Heart left ventricle (tissue), 16 donors: ENCODE measurements around the gene MTARC2. TPM values are rescaled to one million over a fixed set of nuclear protein-coding genes. Genes with fewer than 3 reads are reported as not detected.
"Not testable (repeated sequence)": the region's sequence is repeated elsewhere in the genome, so short reads cannot be mapped to it uniquely, and the experiment has no call there.

ENCODE experiments used
- ATAC-seq, 4 donors: fragments of 200-7000 bp; cut with Tn5 transposase; one replicate each; pipeline ENCODE4 v1.9.1; 2020 to 2022; ENCODE audit warnings: moderate library complexity in 4 of 4, mild to moderate bottlenecking in 3 of 4, moderate number of reproducible peaks in 1 of 4
- DNase-seq, 5 donors: peaks; one replicate each; pipeline ENCODE4 v3.0.0-alpha.2; 2020
- H3K27ac ChIP-seq, 12 donors: fragments of 200-600 bp; sonication (generic) in 4 of 12; one replicate each; pipeline versions ENCODE4 v1.5.0 to v1.8.0; 2016 to 2022; ENCODE audit warnings: mild to moderate bottlenecking in 2 of 12
- H3K27me3 ChIP-seq, 9 donors: fragments of 200-600 bp; sonication (generic) in 2 of 9; one replicate each; pipeline versions ENCODE4 v1.5.1 to v1.8.0; 2016 to 2022; ENCODE audit warnings: mild to moderate bottlenecking in 3 of 9
- H3K36me3 ChIP-seq, 9 donors: fragments of 200-600 bp; sonication (generic) in 2 of 9; one replicate each; pipeline versions ENCODE4 v1.5.0 to v1.8.0; 2018 to 2022; ENCODE audit warnings: mild to moderate bottlenecking in 2 of 9
- H3K4me1 ChIP-seq, 12 donors: fragments of 200-600 bp; sonication (generic) in 4 of 12; one replicate each; pipeline versions ENCODE4 v1.5.0 to v1.8.0; 2016 to 2022; ENCODE audit warnings: mild to moderate bottlenecking in 3 of 12
- H3K4me3 ChIP-seq, 12 donors: fragments of 200-600 bp; sonication (generic) in 4 of 12; one replicate each; pipeline versions ENCODE4 v1.5.0 to v1.8.0; 2017 to 2022; ENCODE audit warnings: mild to moderate bottlenecking in 9 of 12, moderate library complexity in 4 of 12
- H3K9me3 ChIP-seq, 12 donors: fragments of 200-600 bp; sonication (generic) in 4 of 12; one replicate each; pipeline versions ENCODE4 v1.5.0 to v1.8.0; 2016 to 2022; ENCODE audit warnings: mild to moderate bottlenecking in 1 of 12
- POLR2A ChIP-seq, 2 donors: fragments of 450-650 bp; IDR thresholded peaks; one replicate each; pipeline ENCODE4 v1.6.1; 2017; ENCODE audit warnings: antibody characterized with exemption in 2 of 2, mild to moderate bottlenecking in 2 of 2, moderate library complexity in 2 of 2
- WGBS, 4 donors: extraction: QIAGEN DNeasy Blood & Tissue Kit in 2 of 4; methylation state at CpG; one replicate each; pipeline versions ENCODE4 v1.1.5 to v1.1.7; 2013 to 2018; 5-methylcytosine and 5-hydroxymethylcytosine counted together
- intact Hi-C, 10 donors: fragments of 100-400 bp; cut with DNase I; formaldehyde crosslinking; loops; one replicate each; pipeline versions ENCODE4 v1.11.1 to v1.14.2; 2022
- polyA plus RNA-seq, 2 donors: library from polyadenylated mRNA; stranded (reverse); fragments of 200-250 nt; gene quantifications; one replicate each; pipeline ENCODE4 v1.2.3, GENCODE V29; 2013
- total RNA-seq, 9 donors: library from RNA; depleted of rRNA in 2 of 9; stranded (reverse); fragments of >200 nt in 2 of 9; fragmentation: NEBNext Ultra II Directional in 3 of 9; extraction: Animal tissue kit (Norgen Biotek cat#: 25700) in 3 of 9; gene quantifications; one replicate each; pipeline versions ENCODE4 v1.1.0 to v1.2.4, GENCODE V29; 2016 to 2023
- TF ChIP-seq, protein P1 (sequence below), 12 donors: fragments of 200-600 bp; sonication (generic) in 4 of 12; IDR thresholded peaks; one replicate each; pipeline versions ENCODE4 v1.5.0 to v1.8.0; 2018 to 2022; ENCODE audit warnings: antibody characterized with exemption in 12 of 12, mild to moderate bottlenecking in 5 of 12
- donor health status: ischemic (EF 13 %, LVEDD 7.1; RV severe dilation, severe dysfunction).
- donor health status: healthy with polysubstance abuse.
- donor health status: DM: no; HTN: yes; CAD: no.
- donor health status: DM: no; HTN: no; CAD: no.
- donor health status: ischemic (EF 25% LVEDD 6.9; RV normal size, moderate dysfunction).
- donor health status: ischemic (EF 25% LVEDD 5.7; RV mildly dilated, moderate dysfunction).
- donor health status: healthy.
- donor health status: DM: yes; HTN: yes; CAD: no.
- donor health status: ischemic (EF 35%, LVEDD 5.7; RV mildly dilated, moderate dysfunction).
- donor health status: nonischemic (EF 11% LVEDD 7.7; RV severe dilation, severe dysfunction).
- donor health status: DM: yes; HTN: yes; CAD: no.
- donor health status: PGD.
- donor health status: ischemic (EF 29% LVEDD 5.4; RV normal size, mild dysfunction).
- donor health status: nonischemic (EF 23%, LVEDD 6.1; RV moderate dilation, normal function).

The MTARC2 gene
- total and polyA plus RNA-seq, 11 donors: 10.4 to 29.1 (median 20.3) TPM

DNA sequence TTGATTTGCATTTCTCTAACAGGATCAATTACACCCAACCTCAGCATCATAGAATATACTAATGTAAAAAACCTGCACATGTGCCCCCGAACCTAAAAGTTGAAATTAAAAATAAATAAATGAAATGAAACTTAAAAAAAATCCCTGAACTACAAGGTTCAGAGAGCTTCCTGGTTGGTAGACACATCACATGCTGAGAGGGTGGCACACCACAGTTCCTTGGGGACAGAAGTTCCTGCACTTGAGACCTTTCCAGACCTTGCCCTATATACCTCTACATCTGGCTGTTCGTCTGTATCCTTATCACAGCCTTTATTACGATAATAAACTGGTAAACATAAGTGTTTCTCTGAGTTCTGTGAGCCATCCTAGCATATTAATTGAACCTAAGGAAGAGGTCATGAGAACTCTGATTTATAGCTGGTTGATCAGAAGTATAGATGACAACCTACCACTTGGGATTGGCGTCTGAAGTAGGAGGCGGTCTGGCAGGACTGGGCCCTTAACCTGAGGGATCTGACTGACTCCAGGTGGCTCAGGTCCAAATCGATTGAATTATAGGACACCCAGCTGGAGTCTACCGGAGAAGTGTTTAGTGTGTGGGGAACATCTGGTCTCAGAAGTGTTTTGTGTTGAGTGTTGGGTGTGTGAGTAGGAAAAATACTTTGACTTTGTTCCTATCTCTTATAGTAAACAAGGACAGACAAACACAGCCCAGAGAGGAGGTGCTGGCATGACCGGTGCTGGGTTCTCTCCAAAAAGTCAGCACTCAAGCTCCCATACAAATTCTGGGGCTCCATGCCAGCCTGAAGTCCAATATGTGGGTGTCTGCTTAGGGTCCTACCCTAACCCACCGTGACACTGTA is 39.0 kb upstream of the MTARC2 start:
- TF ChIP-seq, protein P1, sequence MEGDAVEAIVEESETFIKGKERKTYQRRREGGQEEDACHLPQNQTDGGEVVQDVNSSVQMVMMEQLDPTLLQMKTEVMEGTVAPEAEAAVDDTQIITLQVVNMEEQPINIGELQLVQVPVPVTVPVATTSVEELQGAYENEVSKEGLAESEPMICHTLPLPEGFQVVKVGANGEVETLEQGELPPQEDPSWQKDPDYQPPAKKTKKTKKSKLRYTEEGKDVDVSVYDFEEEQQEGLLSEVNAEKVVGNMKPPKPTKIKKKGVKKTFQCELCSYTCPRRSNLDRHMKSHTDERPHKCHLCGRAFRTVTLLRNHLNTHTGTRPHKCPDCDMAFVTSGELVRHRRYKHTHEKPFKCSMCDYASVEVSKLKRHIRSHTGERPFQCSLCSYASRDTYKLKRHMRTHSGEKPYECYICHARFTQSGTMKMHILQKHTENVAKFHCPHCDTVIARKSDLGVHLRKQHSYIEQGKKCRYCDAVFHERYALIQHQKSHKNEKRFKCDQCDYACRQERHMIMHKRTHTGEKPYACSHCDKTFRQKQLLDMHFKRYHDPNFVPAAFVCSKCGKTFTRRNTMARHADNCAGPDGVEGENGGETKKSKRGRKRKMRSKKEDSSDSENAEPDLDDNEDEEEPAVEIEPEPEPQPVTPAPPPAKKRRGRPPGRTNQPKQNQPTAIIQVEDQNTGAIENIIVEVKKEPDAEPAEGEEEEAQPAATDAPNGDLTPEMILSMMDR (IDR thresholded peaks at IDR 0.05): no peak
- TF ChIP-seq POLR2A (IDR thresholded peaks at IDR 0.05): no peak
- Histone ChIP-seq H3K9me3 (no peaks in the 10 kb centered on the region), H3K27me3 (no peaks in the 10 kb centered on the region), H3K4me3 (no peak overlapping the region), H3K4me1 (peaks cover 0 to 30% (median 8%) of the 10 kb centered on the region in 12 donors), H3K36me3 (no peaks in the 10 kb centered on the region), H3K27ac (no peak overlapping the region)
- intact Hi-C loops: no loop called here
- ATAC-seq: peak; percentile 52 to 74 (median 64)
- no peak for DNase-seq
- 50 to 62% (median 56%) methylated on average over 9 of the region's 9 CpGs for WGBS, 4 donors

DNA sequence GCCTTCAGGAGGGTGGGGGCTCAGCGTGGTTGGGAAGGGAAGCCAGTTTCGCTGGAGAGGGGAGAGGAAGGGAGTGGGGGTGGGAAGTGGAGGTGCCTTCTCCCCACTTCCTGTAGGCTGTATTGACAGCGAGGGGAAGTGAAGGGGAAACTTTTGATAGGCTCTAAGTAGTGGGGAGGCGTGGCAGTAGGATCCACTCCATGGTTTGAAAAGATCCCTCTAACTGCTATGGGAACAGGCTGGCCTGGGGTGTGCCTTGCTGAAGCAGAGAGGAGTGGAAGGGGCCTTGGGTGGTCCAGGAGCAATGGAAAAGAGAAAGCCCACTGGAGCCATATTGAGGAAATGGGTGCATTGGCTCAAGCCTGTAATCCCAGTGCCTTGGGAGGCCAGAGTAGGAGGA is 37.8 kb upstream of the MTARC2 start:
- TF ChIP-seq POLR2A (IDR thresholded peaks at IDR 0.05): no peak
- TF ChIP-seq, protein P1 (IDR thresholded peaks at IDR 0.05): no peak
- Histone ChIP-seq H3K36me3 (no peaks in the 10 kb centered on the region), H3K4me1 (peaks cover 0 to 29% (median 8%) of the 10 kb centered on the region in 12 donors), H3K27ac (no peak overlapping the region), H3K9me3 (no peaks in the 10 kb centered on the region), H3K27me3 (no peaks in the 10 kb centered on the region), H3K4me3 (no peak overlapping the region)
- intact Hi-C loops: no loop called here
- DNase-seq (no peak), ATAC-seq (no peak)
- WGBS, 4 donors: 62 to 82% (median 65%) methylated on average over 4 of the region's 4 CpGs

DNA sequence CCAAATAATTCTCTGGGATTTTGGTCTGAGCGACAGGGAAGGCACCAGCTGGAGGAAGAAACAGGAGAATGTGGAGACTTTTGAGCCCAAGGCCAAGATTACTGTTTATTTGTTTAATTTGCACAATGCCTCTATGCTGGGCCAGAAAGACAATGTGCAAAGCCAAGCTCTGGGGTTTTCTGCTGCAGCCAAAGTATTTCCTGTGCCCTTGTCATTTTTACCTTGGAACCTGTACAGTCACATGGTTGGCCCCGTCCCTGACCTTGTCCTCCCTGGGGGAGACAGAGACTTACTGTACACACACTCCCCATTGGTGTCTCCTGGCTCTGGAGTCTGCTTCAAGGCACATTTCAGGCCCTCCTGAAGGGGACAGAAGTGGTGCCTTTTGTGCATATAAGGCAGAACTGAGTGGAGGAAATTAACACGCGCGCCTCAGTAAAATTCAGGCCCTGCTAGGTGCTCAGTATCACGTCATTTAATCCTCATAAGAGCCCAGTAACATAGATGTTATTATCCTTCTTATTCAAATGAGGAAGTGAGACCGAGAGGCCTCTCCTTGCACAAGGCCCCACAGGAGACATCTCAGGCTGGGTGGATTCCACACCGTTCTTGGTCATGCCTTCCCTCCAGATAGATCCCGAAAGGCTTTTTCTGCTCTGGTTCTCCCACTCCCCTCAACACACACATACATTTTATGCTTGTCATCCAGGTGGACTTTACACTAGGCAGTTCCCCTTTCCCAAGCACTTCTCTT is 36.9 kb upstream of the MTARC2 start:
- intact Hi-C loops: no loop called here
- DNase-seq: no peak

DNA sequence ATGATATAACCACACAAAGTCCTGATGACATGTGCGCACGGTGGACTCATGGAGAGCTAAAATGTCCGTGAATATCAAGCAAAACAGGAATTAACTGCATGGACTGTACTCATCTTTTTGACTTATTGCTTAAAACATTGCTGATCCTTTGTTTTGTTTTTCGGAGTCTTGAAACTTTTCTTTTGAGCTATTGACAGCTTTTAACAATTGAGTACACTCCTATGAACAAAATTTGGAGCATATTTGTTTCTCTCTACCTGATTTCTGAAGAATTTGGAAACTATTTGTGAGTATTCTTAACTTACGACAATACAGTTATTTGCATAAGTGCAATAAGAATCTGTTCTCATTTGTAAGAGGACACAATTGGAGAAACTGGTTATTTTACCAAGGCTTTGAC is 32.1 kb upstream of the MTARC2 start:
- H3K4me3 ChIP-seq, H3K36me3 ChIP-seq, H3K9me3 ChIP-seq, H3K27ac ChIP-seq, DNase-seq, H3K27me3 ChIP-seq, H3K4me1 ChIP-seq, intact Hi-C loops, ATAC-seq: not testable (repeated sequence)
- 96 to 98% (median 96%) methylated on average over 5 of the region's 5 CpGs for WGBS, 4 donors

More for the DNA sequence above, 36.9 kb upstream of the MTARC2 start:
- WGBS, 4 donors: 63 to 68% (median 65%) methylated on average over 9 of the region's 9 CpGs
- peak in 1 of 4 donors; percentile 35 for ATAC-seq
- Histone ChIP-seq H3K27me3 (no peaks in the 10 kb centered on the region), H3K4me1 (peaks cover 0 to 20% (median 5%) of the 10 kb centered on the region in 12 donors), H3K36me3 (no peaks in the 10 kb centered on the region), H3K27ac (no peak overlapping the region), H3K9me3 (peaks cover 0 to 7% (median 0%) of the 10 kb centered on the region in 12 donors), H3K4me3 (no peak overlapping the region)
- TF ChIP-seq, protein P1 (IDR thresholded peaks at IDR 0.05): no peak
- TF ChIP-seq POLR2A (IDR thresholded peaks at IDR 0.05): no peak
